Keratinocyte (primary cell): ENCODE measurements around the gene PGC.

Source experiments
- CTCF ChIP-seq, 3 experiments: IDR thresholded peaks in 1 of 3; conservative IDR thresholded peaks in 1 of 3; optimal IDR thresholded peaks in 1 of 3; 2 replicates in 2 of 3; 3 replicates in 1 of 3; pipeline versions ENCODE3 to v1.5.1; 2011; ENCODE audit warnings: low read length in 3 of 3, mild to moderate bottlenecking in 3 of 3, moderate library complexity in 2 of 3, control low read depth in 1 of 3, inconsistent platforms in 1 of 3; ENCODE audit not compliant: insufficient read depth in 2 of 3; ENCODE audit errors: extremely low read depth in 1 of 3
- EZH2 ChIP-seq: IDR thresholded peaks from one replicate; pipeline ENCODE4 v1.6.1; 2012; ENCODE audit warnings: inconsistent platforms, mild to moderate bottlenecking, low read length, moderate library complexity

GRCh38 chr6:41687501-41688175 lies 59.6 kb downstream of the PGC start:
- TF ChIP-seq CTCF (optimal IDR thresholded peaks at IDR 0.05 in 1 of 3, IDR thresholded peaks at IDR 0.05 in 1 of 3, conservative IDR thresholded peaks at IDR 0.05 in 1 of 3; ENCODE audit: extremely low read depth in 1 of 3, insufficient read depth in 2 of 3, low read length in 3 of 3) (no peak), EZH2 (no peak)
